Measurements from ENCODE around the gene USP34.

USP34 gene

GRCh38 chr2:61144697-61145268, 326.1 kb downstream of the USP34 start:
- peak; percentile 89 for DNase-seq

DNA sequence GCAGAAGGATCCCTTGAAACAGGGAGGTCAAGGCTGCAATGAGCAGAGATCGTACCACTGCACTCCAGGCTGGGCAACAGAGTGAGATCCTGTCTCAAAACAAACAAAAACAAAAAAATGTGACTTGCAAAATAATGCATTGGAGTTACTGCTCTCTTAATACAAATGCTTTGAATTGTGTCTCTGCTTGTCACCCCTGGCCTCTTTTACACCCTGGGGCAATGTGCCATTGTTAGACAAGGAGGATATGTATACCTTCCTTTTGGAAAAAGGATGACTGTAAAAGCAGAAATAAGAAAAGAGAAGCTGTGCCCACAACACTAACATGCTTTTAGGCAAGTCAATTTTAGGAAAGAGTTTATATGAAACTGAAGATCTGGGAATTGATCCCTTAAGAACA, 329.7 kb downstream of the USP34 start:
- no peak for DNase-seq

DNA sequence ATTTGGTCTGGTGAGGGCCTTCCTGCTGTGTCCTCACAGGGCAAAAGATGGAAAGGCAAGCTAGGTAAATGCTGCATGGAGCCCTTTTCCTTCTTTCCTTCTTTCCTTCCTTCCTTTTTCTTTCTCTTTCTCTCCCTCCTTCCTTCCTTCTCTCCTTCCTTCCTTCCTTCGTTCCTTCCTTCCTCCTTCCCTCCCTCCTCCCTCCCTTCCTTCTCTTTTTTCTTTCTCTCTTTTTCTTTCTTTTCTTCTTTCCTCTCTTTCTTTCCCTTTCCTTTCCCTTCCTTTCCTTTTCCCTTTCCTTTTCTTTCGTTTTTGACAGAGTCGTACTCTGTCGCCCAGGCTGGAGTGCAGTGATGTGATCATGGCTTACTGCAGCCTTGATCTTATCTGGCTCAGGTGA, 332.0 kb downstream of the USP34 start:
- DNase-seq = no peak
